Ammon's horn (tissue), 1 donor: Measurements from ENCODE around the gene SEC14L5.

Experiments
- DNase-seq: peaks from one replicate; pipeline ENCODE4 v3.0.0-alpha.2; 2016; ENCODE audit warnings: low spot score

SEC14L5 gene

DNA sequence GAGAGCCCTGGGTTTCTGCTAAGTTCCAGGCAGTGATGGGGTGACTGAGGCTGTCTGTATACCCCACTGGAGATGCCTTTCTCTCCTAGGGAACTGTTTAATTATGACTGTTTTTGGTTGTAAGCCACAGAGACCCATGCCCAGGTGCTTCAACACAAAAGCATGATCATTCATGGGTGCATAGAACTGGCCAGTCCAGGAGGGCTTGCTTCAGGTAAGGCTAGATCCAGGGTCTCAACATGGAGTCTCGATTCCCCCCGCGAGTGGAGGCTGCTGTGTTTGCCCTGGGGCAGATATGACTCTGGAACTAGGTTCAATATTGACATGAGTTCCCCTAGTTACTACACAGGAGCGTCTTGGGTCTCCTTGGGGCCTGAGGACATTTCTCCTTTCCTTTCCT is 57.8 kb downstream of the SEC14L5 start:
- DNase-seq: no peak

DNA sequence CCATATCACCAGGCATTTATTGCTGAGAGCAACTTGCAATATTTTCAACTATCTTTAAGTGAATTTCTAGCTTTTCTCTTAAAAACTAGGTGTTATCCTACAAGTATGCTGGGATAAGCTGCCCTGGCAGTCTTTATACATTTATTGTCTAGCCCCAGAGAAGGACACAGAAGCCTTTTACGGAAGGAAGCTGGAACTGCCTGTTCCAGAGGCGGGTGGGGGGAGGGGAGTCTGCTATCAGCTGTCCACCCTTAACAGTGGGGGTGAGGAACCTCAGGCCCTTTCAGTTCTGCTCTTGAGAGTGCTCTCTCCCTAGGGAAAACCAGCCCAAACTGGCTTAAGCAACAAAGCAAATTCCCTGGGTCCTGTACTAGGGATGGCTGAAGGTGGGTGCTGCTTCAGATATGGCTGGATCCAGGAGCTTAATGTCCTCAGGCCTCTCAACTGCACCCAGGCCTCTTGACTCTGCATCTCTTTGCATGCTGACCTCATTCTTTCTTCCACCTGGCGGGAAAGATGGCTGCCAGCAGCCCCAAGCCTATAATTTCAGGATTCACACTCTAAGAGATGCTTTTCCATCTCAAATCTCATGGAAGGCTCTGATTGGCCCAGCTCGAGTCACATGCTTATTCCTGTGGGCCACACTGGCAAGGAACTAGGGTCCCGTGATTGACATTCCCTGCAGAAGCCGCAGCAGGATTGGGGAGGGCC is 59.0 kb downstream of the SEC14L5 start:
- DNase-seq: peak; percentile 56

DNA sequence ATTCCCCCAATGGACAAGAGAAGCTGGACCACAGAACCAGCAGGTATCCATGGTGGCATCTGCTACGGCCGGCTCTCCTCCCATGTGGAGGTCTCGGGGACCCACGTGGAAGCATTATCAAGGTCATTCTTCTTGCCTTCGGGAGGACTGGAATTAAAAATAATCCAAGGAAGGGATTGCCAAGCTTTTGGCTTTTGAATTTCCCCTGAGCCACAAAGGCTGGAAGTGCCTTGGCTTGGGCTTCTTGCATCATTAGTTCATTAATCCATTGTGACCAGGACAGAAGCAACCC is 59.5 kb downstream of the SEC14L5 start:
- no peak for DNase-seq

DNA sequence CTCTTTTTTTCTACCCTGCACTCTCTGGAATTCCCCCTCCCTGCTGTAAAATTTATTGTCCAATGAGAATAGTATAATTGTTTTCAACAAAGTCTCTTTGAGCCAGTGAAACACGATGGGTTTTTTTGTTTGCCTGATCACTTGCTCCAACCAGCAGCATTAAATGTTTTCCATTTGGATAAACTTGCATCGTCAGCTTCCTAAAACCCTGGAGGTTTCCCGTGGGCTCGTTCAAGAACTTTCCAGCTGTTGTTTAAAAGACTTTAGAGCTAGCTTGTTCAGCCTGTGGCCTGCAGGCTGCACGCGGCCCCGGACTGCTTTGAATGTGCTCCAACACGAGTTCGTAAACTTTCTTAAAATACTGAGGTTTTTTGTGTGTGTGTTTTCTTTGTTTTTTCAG is 60.7 kb downstream of the SEC14L5 start:
- DNase-seq: peak; percentile 49

DNA sequence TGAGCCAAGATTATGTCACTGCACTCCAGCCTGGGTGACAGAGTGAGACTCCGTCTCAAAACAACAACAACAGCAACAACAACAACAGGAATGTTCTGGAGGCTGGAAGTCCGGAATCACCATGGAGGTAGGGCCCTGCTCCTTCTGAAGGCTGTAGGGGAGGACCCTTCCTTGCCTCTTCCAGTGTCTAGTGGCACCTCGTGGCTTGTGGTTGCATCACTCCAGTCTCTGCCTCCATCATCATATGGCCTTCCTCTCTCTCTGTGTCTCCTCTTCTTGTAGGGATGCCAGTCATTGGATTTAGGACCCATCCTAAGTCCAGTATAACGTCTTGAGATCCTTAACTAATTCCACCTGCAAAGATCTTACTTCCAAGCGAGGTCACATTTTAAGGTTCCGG is 61.6 kb downstream of the SEC14L5 start:
- DNase-seq: no peak

DNA sequence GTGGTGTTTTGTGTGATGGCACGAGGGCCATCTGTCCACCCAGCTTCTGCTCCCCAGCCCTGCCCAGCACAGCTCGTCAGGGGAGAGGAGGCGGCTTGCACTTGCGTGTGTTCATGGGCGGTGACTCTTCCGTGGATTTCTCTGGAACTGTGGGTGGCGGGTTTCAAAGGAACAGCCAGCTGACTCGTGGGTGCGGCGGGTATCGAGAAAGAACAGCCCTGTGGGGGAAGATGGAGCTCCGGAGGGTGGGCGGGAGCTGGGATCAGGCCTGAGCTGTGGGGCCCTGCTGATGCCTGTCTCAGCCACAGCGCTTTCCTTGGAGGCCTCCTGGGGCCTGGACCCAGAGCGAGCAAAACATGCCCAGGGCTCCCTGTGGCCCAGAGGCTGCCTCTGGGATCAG is 62.4 kb downstream of the SEC14L5 start:
- DNase-seq: peak; percentile 79

DNA sequence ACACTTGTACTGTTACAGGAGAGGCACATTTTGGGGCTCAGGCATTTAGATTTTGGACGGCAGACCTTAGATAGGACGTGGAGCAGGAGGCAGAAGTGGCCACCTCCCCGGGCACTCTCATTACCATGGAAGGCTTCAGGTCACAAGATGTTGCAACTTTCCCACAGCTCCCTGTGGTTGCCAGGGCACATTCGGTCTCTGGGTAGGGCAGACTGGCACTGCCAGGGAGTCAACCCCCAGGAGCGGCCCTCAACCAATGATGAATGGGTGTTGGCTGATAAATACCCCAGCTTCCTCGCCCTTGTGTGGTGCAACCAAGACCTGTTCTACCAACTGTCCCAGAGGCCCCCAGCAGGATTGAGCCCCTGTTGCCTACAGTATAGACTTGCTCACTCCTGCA is 64.4 kb downstream of the SEC14L5 start:
- DNase-seq: no peak

DNA sequence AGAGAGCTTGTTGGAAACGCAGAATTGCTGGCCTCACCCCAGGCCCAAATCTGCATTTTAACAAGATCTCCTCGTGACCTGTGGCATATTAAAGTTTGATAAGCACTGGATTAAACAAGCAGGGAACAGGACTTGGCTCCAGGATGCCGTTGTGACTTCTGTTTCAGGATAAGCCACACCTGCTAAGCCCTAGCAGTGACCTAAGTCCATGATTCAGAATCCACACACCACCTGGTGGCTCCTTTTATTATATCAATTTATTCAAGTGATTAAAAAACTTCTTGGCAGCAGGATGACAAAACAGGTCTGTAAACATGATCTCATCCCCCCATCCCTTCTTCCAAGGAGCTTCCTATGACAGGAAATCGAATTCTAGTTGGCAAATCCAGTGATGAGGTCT is 66.5 kb downstream of the SEC14L5 start:
- no peak for DNase-seq

DNA sequence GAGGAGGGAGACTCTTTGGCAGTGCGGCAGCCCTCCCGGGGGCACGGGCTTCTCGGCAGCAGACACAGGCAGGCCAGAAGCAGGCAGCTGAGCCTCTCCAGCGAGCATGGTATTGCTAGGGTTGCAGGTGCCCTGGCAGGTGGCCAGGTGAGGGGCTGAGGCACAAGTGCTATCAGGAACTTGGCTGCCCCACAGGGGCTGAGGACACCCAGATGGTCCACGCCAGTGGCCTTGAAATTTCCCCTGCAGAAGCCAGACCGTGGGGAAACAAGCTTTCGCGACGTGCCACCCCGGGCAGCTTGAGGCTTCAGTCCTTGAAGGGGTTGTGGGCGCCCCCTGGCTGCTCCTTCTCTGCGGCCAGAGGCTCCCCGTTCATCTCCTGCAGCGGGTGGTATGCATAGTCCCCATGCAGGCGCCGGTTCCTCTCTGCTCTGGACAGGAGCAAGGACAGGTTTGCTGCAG is 67.1 kb downstream of the SEC14L5 start:
- peak; percentile 84 for DNase-seq

DNA sequence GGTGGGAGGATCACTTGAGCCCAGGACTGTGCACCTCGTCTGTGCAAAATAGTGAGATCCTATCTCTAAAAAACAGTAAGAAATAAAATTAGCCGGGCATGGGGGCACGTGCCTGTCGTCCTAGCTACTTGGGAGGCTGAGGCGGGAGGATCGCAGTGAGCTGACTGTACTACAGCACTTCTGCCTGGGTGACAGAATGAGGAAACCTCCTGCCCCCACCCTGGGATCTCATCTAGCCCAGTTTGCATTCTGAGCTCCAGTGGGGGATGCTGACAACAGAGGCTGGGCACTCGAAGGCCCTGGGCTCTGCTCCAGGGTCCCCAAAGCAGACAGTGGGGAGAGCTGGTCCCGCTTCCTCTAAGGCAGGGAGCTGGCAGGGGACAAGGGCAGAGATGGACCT is 68.5 kb downstream of the SEC14L5 start:
- no peak for DNase-seq

DNA sequence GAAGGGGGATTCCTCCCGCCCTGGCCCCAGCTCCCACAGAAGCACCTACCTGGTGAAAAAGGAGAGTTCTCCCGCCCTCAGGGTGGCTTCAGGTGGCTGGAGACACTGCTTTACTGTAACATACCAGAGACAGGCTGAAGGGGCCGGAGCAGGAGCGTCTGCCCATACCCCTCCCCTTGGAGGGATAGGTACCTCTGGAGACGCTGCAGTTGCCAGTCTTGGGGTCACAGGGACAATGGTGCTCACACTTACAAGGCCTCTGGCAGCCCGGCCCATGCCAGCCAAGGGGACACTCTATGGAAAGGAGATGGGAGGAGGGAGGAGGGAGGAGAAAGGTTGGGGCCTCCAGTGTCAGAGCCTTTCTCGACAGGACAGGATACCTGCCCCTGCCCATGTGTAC is 69.0 kb downstream of the SEC14L5 start:
- no peak for DNase-seq

DNA sequence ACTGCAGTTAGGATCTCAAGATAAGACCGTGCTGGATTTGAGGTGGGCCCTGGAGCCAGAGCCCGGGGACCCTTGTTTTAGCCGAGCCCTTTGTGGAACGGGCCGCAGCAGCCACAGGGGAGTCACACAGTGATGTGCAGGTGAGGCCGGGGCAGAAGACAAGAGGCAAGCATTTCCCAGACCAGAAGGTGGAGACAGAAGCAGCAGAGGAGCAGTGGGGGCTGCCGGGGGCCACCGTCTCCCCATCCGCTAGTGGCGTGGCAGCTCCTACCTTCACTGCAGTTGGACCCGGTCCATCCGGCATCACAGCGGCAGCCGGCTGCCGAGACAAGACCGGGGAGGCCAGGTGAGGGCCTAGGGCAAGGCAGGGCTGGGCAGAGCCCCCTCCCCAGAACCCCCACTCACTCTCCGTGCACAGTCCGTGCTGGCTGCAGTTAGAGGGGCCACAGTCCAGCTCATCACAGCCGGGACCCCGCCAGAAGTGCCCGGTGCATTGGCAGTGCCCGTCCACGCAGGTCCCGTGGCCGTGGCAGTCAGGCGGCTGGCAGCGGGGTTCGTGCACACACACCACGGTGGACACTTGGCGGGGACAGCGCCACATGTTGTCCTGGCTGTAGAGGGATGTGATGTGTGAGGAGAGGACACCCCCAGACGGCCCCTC is 69.6 kb downstream of the SEC14L5 start:
- DNase-seq: peak; percentile 3

DNA sequence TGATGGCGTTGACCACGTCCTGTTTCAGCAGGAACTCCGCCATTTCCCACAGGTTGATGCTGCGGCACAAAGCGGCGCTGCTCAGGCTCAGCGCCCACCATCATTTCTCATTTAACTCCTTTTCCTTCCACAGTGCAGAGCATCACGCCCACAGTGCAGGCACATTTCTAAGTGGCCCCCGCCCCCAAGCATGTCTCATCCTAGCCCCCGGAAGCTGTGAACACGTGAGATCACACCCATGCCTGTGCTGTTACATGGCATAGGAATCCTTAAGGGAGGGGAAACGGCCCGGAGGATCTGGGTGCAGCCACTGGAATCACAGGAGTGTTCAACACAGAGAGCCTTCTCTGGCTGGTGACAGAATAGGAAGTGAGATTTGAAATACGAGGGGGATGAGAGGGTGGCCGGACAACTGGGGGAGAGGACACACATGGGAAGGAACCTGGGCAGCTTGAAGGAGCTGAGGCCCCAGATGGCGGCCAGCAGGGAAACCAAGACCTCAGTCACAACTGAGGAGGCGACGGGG is 70.9 kb downstream of the SEC14L5 start:
- DNase-seq: peak; percentile 65

DNA sequence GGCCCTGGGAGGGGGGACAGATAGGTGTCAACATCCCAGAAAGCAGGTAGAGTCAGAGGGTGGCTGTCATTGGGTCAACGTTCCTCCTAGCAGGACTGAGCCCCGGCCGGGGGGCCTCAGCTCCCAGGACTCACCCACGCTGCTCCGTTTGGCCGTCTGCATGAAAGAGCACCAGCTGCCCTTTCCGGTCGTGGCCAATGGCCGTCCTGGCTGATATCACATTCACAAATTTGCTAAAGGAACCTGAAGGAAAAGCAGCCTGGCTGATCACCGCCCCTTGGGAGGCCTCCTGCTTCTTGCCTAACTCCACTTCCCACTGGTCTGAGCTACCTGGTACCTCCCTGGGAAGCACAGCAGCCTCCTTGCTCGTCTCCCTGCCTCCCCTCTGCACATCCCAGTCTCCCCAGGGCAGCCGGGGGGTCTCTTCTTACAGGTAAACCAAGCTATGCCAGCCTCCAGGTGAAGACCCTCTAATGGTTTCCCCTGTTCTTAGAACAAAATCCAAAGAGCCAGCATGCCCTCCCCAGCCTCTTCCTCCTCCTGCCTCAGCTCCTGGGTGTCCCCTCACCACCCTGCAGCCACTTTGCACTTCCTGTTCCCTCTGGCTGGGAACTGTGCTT is 72.2 kb downstream of the SEC14L5 start:
- no peak for DNase-seq

DNA sequence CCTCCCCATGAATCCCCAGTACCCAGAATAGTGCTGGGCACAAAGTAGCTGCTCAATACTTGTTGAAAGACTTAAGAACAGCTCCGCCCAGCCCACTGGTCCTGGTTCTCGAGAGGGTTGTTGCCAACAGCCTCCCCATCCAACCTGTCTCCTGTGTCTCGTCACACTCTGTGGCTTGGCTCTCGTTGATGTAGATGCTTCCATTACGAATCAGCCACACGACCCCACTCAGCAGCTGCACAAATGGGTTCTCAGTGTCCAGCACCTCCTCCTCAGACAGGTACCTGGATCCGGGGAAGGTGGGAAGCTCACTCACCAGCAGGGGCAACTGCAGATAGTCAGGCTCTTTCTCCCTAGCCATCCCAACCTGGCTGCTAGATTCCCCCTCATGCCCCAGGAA is 73.5 kb downstream of the SEC14L5 start:
- no peak for DNase-seq

DNA sequence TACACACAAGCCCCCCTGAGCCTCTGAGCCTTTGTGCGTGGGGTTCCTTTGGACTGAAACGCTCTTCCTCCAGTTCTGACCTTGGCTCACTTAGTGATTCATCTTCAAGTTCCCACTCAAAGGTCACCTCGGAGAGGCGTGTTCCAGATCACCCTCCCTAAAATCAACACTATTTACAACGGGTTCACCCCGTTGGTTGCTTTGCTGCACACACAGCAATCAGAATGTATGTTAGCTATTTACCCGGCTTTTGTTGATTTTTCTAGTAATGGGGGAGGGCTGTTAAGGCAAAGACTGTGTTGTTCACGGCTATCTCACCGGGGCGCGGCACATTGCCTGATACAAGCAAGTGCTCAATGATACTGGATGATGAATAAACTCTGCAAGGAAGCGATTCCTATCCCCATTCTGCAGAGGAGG is 74.6 kb downstream of the SEC14L5 start:
- no peak for DNase-seq

DNA sequence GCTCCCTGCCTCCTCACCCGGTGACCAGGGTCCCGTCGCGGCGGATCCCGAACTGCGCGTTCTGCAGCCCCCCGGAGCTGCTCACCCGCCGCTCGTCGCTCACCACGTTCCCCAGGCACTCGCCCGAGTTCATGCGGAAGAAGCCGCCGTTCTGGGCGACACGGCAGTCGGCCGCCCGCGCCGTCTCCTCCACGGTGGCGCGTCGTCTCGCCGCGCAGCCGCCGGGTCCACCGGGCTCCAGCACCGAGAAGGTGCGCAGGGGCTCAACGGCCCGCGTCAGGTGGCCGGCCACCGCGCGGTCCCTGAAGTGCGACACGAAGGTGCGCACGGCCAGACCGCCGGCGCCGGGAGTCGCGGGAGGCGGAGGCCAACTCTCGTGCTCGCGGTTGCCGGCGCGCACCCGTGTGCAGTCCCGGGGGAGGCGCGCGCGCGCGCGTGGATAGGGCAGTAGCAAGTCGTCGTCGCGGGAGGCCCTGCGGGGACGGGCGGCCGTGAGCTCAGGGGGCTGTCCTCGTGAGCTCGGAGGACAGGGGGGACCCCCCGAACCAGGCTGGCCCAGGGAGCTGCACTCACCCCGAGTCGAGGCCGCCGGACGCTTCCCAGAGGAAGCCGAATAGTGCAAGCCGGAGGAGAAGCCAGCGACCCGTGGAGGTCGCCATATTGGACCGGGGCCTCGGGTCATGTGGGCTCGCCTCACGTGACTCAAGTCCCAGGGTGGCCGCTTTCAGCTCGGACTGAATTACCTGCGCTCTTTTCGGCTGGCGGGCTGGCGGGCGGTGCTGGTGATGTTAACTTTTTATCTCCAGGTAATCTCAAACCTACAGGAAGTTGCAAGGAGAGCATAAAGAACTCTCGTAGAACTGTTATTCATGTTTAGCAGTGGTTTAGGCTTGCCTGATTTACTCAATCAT is 75.4 kb downstream of the SEC14L5 start, which contains the start of gene NAGPA:
Gene NAGPA, minus strand, starts transcription at position 680 of the 911 bp plus-strand sequence. Its CDS starts 21 bp downstream, at position 659.
- DNase-seq: peak; percentile 88

DNA sequence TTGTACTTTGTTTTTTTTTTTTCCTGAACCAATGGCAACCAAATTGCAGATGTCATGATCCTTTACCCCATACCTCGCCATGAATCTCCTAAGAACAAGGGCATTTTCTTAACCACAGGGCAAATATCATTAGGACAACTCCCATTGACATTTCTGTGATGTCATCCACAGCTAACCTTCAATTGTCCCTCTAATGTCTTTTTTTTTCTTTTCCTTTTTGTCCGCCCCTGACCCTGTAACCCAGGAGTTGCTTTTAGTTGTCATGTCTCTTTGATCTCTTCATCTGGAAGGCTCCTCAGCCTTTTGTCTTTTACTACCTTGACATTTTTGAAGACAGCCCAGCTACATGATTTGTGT is 76.0 kb downstream of the SEC14L5 start:
- DNase-seq: no peak

DNA sequence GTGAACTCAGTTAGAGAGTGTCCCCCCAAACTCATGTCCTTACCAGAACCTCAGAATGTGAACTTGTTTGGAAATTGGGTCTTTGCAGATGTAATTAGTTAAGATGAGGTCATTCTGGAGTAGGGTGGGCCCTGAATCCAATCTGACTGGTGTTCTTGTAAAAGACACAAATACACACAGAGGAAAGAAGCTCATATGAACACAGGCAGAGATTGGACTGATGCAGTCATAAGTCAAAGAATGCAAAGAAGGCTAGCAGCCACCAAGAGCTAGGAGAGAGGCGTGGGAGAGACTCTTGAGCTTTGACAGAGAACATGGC is 77.7 kb downstream of the SEC14L5 start:
- DNase-seq: no peak

DNA sequence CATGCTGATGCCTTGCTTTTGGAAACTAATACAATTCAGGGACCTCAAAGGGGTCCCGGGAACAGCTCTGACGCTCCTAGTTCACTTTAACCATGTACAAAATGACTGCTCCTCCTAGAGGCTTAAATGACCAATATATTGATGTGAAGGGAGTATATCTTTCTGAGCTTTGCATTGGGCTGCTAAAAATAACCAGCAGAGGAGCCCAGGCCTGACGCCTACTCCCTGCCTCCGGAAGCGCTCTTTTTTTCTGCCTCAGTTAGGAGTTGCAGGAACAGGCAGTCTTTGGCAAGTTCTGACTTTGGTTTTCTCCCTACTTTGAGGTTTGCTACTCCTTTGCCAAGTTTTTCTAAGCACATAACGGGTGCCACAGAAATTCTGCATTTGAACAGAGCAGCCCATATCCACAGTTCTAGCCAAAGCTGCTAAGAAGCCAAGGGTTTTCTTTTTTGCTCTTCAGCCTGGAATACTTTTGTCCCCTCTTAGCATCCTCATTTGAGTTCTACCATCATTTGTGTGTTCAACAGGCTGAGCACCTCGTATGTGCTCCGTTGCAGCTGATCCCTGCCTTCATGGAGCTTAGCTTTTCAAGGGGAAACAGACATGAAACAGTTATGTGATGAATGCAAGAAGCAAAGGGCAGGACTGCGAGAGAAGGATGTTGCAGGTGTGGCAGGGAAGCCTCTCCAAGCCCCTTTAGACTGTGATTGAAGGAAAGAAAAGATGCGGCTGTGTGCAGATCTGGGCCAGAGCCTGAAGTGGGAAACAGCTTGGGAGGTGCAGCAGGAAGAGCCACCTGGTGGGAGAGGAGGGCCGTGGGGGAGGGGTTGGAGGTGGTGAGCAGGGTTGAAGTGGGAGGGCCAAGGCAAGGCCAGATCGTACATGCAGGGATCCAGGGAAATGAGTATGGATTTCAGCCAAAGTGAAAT is 78.4 kb downstream of the SEC14L5 start:
- peak; percentile 72 for DNase-seq

DNA sequence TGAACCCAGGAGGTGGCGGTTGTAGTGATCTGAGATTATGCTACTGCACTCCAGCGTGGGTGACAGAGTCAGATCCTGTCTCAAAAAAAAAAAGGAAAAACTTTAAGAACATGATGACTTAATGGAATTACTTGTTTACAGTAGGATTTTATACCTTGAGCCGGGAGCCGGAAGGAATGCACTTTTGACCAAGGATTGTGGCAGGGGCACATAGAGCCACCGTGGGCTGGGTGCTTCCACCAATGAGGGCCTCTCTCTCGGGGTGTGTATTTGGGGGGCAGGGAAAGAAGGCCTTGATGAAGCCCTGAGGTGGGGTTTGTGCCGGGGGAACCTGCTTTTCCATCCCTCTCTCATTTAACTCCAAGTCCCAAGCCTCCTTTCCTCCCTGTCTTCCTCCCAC is 82.3 kb downstream of the SEC14L5 start:
- no peak for DNase-seq
